GM19324 (cell line): ENCODE measurements around the gene WNK2.

Experiments used
- ATAC-seq: cut with Tn5 transposase; IDR thresholded peaks from one replicate; pipeline ENCODE4 v1.9.1; 2021; ENCODE audit warnings: mild to moderate bottlenecking, moderate library complexity; ENCODE audit not compliant: unreplicated experiment, low FRiP score

WNK2 gene

DNA sequence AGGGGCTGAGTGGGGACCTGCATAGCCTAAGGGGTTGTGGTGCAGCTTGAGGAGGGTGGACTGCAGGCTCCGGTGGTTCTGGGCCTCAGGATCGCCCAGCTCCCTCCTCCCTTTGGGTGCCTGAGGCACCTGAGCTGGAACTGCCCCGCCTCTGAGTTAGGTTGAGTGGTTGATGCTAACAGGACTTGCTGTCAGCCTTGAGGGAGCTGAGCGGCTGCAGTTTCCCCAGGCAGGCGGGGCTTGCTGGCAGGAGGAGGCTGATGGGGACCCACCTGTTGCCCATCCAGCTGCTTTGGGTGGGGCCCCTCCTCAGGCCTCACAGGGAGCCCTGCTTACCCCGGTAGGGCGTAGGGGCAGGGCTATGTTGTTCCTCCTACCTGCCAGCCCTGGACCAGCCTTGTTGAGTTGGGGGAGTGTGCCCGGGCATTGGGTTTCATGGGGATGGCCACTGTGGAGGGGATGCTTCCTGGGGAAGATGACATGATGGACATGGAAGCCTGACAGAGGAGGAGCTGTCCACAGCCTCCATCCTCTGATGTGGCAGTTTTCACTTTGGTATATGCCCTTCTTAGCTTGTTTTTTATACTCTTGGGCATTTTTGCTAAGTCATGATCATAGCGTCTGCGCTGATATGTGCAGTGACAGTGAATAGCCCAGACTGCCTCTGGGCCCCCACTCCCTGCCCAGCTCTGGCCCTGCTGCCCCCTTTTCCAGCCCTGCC, 14.3 kb downstream of the WNK2 start:
- ATAC-seq: no peak

DNA sequence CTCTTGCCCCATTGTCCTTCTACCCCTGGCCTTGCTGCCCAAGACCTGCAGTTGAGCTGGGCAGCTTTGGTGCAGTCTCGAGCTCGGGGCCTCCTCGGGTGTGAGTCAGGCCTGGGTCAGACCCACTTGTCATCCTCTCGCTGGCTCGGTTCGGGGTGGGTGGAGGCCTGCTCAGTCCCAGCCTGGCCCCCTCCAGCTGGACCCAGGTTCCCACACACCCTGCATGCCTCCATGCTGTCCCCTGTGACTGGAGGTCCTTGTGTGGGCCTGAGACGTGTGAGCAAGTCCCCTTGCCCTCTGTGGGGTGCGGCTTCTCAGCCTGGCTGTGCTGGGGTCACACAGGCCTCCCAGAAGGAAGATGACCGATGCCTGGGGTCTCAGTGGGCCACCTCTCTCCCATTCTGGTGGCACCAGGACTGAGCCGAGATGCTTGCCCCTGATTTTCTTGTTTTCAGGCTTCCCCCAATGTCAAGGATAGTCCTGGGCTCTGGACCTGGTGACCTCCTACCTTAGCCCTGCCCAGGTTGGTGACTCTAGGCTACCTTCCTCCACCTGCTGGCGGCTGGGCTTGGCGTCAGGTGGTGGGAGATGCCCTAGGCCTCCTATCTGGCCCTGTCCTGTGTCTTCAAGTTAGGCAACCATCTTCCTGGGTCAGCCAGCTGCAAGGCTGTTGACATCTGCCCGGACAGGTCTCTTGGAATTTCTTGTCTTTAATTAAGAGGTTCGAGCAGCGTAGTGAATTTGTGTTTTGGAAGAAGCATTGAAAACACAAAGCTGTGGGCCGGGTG, 15.1 kb downstream of the WNK2 start:
- no peak for ATAC-seq

DNA sequence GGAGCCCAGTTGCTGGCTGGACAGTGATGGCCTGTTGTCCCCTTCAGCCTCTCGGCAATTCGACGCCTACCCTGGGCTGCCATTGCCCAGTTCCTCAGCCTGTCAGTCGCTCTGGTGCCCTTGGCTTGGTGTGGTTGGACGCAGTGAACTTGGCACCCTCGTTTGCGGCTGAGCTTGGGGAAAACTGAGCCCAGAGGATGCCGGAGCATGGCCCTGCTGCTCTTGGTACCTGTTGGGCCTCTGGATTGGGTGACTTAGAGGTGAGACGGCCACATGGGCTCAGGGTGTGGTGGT, 16.5 kb downstream of the WNK2 start:
- no peak for ATAC-seq

DNA sequence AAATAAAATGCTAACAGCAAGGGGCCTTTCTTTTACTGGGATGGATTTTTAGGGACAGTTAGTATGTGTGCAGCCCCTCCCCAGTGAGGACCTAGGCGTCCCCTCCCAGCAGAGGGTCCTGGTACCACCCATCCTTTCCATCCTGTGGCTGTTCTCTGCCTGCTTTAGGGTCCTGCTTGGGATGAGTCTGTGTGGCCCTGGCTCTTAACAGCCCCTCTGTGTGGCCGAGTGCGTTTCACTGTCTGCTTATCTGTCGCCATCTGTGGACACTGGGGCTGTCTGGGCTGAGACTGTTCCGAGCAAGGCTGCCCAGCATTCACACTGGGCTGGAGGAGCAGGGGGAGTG, 17.0 kb downstream of the WNK2 start:
- ATAC-seq: no peak

DNA sequence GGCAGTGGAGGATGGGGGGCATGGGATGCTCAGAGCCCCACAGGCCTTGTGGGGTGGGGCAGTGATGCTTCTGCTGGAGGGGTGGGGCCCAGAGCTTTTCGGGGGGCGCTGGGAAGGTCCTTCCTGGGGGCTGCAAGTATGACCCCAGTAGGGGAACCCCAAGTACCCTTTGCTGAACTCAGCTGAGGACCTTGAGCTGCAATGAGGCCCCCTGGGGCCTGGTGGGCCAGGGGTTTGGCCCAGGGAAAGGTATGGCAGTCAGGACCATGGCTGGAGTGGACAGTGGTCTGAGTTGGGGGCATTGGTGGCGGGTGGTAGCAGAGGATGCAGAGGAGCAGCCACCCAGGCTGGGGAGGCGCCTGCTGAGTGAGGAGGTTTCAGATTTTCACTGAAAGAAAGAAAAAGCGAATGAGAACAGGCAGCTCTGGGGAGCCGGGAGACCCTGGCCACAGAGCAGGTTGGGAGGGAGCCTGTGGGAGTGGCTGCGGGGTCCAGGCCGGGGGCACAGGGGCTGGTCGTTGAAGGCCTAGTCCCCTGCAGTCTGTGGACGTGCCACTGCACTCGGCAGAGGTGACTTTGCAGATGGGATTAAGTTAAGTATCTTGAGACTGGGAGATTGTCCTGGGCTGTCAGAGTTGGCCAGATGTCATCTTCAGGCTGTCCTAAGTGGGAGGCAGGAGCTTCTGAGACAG, 19.2 kb downstream of the WNK2 start:
- ATAC-seq: no peak

DNA sequence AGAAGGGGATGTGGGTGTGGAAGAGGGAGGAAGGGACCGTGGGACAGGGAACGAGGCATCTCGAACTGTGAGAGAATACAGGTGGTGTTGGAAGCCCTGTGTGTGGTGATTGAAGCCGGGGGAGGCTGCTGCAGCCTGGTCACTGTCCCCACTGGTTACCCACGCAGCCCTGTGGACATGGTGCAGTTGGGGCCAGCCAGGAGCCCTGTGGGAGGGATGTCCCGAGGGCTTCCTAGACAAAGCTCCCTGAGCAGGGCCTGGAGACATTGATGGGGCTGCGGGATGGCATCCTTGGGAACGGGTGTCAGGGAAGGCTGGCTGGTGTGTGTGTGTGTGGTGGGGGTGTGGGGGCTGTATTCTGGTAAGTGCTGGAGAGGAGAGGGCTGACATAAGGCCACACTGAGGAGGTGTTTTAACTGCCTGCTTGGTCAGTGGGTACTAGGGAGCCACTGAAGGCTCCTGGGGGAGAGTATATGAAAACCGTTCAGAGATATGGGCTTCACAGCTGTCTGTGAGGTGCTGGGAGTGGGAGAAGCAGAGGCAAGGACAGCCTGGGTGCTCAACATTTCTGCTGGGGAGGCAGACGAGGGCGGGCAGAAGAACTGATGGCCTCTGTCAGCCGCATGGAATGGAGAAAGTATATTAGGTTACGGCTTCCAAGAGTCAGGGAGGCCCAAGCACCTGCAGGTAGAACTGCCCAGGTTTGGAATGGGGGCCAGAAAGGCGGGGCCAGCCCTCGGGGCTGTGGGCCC, 20.0 kb downstream of the WNK2 start:
- ATAC-seq: no peak

DNA sequence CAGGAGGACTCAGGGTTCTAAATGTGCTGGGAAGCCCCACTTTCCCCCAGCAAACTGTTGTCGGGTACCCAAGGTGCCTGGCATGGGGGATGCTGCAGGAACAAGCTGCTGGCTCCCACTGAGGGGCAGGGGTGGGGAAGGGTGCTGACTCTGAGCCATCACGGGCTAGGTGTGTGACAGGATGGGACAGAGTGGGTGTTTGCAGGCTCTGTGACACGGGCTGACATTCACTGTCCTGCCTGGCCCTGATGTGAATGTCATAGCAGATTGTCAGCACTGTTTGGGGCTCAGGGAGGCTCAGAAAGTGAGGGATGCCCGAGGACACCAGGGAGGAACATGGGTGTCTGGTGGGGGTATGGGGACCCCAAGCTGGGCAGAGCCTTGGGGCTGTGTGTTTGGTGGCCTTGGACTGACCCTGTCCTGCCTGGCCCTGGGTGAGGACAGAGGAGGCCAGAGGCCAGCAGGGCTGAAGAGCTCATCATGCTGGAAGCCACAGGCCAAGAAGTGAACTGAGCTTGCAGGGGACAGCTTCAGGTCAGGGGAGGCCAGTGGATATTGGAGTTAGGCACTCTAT, 20.6 kb downstream of the WNK2 start:
- ATAC-seq: no peak

DNA sequence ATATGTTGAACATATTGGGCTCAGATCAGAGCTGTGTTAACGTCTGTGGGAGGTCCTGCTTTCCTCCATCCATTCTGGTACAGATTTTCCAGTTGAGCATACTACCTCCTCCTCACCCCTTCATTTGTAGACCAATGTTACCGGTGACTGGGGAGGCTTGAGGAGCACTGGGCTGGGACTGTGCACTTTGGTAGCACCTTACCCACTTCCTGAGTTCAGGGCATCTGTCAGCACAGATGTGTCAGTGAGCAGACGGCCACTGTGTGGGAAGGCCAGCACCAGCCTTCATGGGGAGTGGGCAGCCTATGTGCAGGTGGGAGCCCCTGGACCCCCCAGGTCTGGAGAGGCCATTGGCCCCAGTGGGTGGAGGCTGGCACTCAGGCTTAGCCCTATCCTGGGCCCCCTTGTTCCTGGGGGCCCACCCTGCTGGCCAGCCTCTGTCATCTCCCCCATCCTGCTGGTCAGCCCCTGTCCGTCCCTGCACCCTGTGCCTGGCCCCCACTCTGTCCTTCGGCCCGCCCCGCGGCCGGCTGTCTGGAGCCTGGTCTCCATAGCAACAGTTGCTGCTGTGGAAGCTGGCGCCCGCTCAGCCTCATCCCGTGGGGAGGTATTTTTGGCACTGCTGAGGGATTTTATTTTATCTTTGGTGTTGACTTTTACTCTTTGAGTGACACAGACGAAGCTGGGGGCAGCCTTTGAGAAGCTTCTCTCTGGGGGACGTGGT, 21.3 kb downstream of the WNK2 start:
- no peak for ATAC-seq

DNA sequence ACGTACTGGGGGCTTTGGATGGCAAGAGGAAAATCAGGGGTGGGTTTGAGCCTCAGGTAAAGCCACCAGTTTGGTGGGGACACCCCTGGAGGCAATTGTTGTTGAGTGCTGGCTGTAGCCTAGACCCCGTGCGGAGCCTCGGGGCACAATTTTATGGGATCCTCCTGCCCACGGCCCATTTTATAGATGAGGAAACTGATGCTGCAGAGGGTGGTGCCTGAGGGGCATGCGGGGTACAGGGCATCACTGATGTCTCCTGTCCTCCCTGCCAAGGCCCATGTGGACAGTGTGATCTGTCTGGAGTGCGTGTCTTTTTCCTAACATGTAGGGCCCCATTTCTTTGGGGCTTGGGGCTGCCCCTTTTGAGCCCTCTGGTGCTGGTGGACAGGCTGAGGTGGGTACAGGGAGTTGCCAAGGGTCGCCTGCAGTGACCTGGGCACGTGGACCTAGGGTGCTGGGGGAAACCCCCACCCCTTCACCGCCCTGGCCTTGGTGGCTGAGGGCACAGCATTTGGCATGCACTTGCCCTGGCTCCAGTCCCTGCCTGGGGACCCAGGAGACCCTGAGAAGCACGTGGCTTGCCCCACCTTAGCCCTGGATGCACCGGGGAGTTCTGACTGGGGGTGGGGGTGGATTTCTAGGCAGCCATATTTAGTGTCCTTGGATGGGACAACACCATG, 22.1 kb downstream of the WNK2 start:
- ATAC-seq: no peak

DNA sequence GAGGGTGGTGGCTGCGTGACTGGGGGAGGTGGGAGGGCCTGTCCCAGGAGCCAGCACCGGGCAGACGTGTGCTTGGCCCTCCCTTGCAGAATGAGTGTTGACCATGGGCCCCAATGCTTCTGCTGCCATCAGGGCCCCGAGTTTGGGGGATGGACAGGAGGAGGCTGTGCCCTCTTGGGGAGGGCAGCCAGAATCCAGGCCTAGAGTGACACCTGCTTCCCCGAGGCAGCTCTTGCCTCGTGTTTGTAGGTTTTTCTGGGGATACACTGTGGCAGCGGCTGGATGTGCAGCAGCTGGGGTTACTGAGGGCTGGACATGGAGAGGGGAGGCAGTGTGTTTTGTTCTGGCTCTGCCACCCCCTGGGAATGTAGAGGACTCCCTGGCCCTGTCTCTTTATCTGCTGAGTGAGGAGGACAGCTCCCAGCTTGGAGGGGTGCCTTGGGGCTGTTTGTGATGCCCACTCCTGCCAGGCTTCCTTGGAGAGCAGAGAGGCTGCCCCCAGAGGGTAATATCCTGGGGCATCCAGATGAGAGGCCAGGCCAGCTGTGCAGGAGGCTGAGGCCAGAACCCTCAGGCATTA, 22.7 kb downstream of the WNK2 start:
- ATAC-seq: no peak

DNA sequence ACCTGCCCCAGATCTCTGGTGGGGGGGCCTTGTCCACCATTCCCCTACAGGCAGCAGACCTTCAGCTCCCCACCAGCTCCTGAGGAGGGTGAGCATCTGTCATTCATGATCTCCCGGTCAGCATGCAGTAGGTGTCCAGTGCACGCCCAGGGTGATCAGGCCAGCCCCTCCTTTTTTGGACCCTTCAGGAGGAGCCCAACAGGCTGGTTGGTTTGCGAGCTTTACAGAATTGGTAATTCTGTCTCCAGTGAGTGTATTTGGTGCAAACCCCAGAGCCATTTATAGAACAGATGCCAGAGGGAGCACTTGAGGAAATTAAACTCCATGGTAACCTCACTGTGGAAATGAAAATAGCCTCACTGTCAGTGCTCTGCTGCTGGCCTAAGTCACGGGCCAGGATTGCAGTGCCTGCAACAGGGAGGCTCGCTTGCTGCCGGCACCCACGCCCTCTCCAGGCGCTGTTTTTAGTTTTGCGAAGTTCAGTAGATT, 23.4 kb downstream of the WNK2 start:
- ATAC-seq: no peak

DNA sequence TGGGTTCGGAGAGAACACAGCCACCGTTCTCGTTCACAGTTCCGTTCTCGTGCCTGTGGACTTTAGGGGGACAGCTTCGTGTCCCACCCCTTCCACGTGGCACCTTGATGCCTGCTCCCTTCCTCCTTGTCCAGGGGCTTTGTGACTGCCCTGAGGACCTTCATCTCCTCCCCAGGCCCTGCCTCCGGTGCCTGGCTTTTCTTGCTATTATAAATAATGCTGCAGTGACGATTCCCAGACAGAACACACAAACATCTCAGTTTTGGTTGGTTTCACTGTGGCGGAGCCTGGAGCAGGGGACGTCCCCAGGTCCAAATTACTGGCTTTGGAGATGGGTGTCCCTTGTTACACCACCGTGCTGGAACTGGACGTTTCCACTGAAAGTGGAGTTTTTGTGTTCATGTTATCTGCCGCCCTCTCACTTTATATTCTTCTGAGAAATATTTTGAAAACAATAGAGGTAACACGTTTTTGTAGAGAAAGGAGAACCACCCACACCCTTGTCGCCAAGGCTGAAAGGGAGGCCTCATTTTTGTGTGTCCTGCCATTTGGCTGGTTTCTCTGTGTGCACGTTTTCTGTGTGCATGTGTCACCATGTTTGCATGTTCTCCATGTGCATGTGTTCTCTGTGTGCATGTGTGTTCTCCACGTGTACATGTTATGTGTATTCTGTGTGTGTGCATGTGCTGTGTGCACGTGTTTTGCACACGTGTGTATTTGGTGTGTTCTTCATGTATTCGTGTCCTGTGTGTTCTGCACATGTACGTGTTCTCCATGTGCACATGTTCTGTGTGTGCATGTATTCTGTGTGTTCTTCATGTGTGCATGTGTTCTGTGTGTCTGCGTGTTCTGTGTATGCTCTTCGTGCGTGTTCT, 24.2 kb downstream of the WNK2 start:
- no peak for ATAC-seq

DNA sequence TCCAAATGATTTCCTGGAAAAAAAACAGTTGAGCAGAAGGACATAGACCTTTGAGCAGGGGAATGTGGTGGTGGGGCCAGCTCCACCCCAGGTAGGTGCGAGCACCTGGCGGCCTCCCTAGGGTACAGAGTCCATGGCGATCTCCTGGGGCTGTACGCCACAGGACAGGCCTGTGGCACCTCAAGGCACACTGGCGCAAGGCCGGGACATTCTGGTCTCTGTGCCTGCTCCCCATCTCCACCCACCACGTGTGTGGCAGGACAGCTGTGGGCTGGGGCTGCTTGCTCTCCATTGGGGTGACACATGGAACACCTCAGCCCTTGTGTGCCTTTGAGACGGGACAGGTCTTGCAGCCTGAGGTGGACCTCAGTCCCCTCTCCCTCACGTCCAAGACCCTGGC, 25.2 kb downstream of the WNK2 start:
- ATAC-seq: no peak

DNA sequence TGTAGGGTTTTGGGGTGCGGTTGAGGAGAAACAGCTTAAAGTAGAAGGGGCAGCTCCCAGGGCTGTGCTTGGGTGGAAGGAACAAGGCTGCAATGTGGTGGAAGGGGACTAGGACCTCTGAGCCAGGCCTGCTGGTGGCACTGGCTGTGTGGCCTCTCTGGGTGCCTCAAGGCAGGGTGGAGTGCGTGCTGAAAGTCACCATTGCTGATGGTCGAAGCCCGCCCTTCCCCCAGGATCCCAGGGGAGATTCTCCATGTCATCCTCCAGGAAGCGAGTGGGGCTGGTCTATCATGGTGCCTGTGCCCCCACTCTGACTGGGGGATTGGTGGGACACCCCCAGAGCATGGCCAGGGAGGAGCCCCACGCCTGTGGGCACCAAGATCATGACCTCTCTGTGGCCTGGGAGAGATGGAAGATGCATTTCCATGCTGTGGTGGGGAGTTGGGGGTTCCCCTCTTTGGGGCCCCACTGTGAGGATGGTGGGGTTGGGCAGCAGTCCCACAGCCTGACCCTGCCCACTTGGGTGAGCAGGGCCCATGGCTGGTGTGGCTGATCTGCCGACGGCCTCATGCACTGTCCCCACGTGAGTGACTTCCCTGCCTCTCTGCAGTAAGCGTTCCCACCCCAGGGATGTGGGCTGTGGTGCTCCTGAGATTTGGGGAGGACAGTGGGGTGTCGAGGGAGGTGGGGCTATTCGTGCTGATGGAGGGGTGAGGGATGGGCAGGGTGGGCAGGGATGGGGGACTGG, 25.8 kb downstream of the WNK2 start:
- no peak for ATAC-seq

DNA sequence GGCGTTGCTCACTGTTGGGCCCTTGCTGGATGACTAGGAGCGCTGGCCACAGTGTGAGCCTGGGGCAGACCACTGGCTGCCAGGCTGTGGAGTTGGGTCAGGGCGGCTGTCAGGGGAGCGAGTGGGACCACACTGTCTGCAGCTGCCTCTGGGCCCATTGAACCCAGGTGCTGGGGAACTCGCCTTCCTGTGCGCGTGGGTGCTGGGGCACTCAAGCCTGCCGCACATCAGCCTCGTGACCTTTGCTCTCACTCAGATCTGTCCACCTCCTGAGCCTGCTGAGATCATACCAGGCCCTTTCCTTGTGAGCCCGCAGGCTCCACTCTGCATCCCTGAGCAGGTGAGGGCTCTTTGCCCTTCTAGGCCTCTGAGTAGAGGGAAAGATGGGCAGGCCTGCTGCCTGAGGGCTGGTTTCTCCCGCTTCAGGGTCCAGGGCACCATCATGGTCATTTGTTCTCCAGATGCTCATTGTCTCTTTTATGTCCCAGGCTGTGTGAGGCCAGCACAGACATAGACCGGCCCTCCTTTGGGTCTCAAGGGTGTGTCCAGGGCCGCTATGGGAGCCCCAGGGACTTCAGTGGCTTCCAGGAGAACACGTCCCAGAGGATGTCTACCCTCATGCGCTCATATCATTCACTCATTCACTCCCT, 26.5 kb downstream of the WNK2 start:
- ATAC-seq: no peak

DNA sequence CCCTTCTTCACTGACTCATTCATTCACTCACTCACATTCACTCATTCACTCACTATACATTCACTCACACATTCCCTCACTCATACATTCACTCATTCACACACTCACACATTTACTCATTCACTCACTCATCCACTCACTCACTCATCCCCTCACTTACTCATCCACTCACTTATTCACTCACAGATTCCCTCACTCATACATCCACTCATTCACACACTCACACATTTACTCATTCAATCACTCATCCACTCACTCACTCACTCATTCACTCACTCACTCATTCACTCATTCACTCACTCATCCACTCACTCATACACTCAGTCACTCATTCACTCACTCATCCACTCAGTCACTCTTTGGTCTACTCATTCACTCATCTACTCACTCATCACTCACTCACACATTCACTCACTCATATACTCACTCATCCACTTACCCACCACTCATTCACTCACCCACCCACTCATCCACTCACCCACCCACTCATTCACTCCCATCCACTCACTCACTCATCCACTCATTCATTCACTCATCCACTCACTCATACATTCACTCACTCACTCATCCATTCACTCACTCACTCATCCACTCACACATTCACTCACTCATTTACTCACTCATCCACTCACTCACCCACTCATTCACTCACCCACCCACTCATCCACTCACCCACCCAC, 27.2 kb downstream of the WNK2 start:
- no peak for ATAC-seq

DNA sequence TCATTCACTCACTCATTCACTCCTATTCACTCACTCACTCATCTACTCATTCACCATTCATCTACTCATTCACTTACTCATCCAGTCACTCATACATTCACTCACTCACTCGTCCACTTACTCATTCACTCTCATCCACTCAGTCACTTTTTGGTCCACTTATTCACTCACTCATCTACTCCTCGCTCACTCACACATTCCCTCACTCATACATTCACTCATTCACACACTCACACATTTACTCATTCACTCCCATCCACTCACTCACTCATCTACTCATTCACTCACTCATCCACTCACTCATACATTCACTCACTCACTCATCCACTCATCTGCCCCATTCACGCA, 27.7 kb downstream of the WNK2 start:
- no peak for ATAC-seq
